HG03175 (cell line): ENCODE measurements around the gene TMEM144.
A peak's percentile ranks its signal among the peaks of the same experiment; 100 is the strongest.
"Not testable (repeated sequence)": the region's sequence is repeated elsewhere in the genome, so short reads cannot be mapped to it uniquely, and the experiment has no call there.

ENCODE experiments used
- ATAC-seq: cut with Tn5 transposase; IDR thresholded peaks from one replicate; pipeline ENCODE4 v1.9.1; 2021; ENCODE audit warnings: mild to moderate bottlenecking, moderate library complexity; ENCODE audit not compliant: unreplicated experiment

Gene TMEM144

GRCh38 chr4:158190718-158191117 lies 19.6 kb upstream of the TMEM144 start:
- ATAC-seq = no peak

GRCh38 chr4:158192439-158193158 lies 17.7 kb upstream of the TMEM144 start:
- no peak for ATAC-seq

DNA sequence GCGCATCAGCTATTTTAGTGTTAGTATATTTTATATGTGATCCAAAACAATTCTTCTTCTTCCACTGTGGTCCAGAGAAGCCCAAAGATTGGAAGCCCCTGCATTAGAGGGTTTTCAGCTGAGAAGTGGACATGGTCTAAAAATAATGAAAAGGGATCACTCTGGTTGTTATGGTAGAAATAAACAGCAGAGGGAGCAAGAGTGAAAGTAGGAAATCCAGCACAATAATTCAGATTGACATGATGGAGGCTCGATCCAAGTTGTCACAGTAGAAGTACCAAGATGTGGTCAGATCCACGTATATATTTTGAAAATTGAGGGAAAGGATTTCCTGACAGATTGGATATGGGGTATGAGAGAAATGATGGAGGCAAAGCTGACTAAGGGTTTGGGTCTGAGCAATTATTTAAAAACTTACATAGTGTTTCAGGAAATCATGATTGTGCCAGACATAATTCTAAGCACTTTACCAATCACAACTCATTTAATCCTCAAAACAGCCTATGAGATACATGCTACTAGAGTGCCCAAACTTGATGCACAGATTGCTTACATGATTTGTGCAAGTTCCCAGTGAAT lies 17.0 kb upstream of the TMEM144 start:
- peak; percentile 65 for ATAC-seq

DNA sequence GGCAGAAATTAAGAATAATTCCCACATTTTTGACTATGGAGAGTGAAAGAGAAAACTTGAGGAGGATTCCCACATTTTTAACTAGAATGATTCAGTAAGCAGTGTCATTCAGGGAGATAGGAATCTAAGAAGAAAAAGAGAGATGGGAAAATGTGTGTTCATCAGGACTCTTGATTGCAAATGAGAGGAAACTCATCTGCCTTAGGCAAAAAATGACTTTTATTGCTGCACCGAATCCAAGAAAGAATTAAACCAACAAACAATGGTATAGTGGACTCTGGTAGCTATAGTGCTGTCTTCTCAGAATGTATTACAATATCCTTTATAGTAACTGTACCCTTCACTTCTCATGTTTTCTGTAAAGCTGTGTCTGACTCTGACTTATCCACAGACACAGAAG lies 15.0 kb upstream of the TMEM144 start:
- no peak for ATAC-seq

- no peak for ATAC-seq
These were observed 13.0 kb upstream of the TMEM144 start for GRCh38 chr4:158197194-158197776.

- ATAC-seq = no peak
These were observed 10.1 kb upstream of the TMEM144 start for GRCh38 chr4:158200214-158200613.

DNA sequence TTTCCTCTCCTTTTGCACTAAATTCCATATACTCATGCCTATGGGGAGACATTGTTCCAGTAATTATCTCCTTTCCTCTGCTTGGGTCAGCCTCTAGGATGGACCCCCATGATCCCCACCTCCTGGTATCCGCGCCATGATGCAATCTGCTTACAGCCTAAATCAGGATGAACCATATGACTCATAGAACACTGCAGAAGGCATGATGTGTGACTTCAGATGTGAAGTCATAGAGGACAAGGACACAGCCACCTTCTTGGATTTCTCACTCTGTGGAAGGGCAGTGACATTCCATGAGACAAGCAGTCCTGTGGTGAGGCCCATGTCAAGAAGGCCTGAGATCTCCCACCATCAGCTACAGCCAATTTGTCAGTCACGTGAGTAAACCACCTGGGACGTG lies 9.0 kb upstream of the TMEM144 start:
- no peak for ATAC-seq

DNA sequence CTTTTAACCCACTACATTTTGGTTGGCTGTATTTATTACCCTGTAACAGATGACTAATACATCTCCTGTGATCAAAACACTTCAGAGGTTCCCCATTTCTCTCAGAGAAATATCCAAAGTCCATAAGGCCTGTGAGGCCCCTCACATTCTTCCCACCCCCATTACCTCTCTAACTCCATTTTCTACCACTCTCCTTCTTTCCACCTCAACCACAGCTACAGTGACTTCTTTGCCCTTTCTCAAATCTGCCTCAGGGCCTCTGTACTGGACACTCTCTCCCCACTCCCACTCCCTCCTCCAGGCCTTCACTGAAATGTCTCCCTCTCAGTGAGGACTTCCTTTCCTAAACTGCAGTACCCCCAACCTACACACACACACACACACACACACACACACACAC lies 8.4 kb upstream of the TMEM144 start:
- no peak for ATAC-seq

DNA sequence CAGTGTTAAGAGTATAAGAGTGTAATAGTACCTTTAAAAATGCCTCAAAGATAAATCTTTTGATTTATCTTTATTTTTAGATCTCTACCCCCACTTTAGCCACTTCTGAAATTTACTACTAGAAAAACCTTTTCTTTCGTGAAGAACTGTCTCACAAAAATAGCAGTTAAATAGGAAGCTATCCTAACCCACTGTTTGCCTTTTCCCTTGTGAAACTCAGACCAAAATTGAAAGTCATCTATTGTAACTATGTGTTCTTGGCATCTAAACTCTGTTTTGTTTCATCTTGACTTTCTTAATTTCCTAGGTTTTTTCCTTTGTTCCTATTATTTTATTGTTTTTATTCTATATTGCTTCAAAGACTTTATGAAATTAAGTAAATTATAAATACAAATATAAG lies 7.8 kb upstream of the TMEM144 start:
- no peak for ATAC-seq

DNA sequence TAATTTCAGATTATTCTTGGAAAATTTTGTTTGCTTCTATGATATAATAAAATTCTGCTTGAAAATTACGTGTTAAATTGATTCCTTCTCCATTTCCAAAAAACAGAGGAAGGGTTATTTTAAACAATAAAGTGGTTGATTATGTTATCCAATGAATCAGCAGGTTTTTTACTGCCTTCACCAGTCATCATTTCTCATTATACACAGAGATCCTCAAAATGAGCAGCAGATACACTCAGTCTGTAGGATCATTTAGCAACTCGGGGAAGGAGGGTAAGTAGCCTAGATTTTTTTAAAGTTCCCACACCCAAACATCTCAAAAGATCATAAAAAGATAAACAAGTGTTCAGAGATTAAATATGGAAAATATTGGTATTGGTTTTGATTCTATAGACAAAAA lies 6.8 kb upstream of the TMEM144 start:
- no peak for ATAC-seq

DNA sequence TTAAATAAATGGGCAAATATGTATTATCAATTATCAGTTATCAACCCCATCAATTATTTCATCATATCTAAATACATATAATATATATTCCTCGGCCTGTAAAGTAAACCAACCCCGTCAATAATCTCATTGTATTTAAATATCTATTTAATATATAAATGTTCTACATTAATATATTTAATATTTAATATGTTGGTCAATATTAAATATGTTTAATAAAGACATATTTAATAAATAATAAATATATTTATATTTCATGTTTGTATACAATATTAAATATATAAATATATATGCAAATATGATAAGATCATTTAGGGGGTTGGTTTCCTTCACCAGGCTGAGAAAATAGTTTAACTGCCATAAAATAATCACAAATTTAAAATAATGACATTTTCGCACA lies 6.4 kb upstream of the TMEM144 start:
- no peak for ATAC-seq

- ATAC-seq = peak; percentile 54
These were observed 1.2 kb upstream of the TMEM144 start for GRCh38 chr4:158208963-158209640.

- ATAC-seq = no peak
These were observed 936 bp downstream of the TMEM144 start for GRCh38 chr4:158211222-158211621.

DNA sequence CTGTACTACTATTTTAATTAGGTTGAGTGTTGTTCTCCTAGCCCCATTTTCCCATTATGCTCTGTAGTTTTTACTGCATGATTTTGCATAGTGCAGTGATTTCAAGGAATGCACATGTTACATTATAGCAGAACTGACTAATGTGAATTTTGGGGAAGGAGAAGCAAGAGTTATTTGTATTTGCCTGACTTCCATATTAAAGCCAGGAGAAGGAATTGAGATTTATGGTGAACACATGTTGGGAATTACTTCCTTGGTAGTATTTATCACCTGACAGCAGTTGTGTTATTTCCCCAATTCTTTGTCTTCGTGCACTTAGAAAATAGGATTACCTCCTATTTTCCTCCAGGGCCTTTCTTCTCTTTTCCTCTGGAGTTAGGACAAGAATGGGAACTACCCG lies 3.2 kb downstream of the TMEM144 start:
- no peak for ATAC-seq

GRCh38 chr4:158214856-158215255 lies 4.6 kb downstream of the TMEM144 start:
- ATAC-seq = no peak

DNA sequence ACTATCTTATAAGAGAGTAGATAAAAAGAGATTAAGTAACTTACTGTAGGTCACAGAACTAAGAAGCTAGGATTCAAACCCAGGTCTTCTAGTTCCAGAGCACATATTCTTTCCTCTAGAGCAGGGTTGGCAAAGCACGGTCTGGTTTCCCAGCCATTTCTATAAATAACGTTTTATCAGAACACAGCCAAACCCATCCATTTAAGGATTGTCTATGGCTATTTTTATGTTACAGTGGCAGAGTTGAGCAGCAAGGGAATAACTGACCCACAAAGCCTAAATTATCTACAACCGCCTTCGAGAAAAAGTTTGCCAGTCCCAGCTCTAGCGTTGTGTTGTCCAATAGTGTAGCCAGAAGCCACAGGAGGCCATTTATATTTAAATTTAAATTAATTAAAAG lies 7.5 kb downstream of the TMEM144 start:
- no peak for ATAC-seq

- ATAC-seq = no peak
These were observed 9.3 kb downstream of the TMEM144 start for GRCh38 chr4:158219623-158220022.

GRCh38 chr4:158224318-158224717 lies 14.0 kb downstream of the TMEM144 start:
- not testable (repeated sequence) for ATAC-seq

DNA sequence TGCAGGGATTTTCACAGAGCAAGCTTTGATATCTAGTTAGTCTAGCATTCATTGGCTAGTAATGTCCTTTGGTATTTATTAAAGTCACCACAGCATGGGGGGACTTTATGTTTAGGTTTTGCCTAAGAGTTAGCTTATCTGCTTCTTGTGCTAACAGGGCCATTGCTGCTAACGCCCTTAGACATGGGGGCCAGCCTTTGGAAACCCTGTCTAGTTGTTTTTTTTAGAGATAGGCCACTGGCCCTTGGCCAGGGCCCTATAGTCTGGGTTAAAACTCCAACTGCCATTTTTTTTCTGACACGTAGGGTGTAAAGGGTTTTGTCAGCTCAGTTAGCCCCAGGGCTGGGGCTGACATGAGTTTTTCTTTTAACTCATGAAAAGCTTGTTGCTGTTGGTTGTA lies 14.7 kb downstream of the TMEM144 start:
- not testable (repeated sequence) for ATAC-seq

GRCh38 chr4:158227880-158228279 lies 17.6 kb downstream of the TMEM144 start:
- ATAC-seq = not testable (repeated sequence)

- not testable (repeated sequence) for ATAC-seq
These were observed 18.1 kb downstream of the TMEM144 start for GRCh38 chr4:158228399-158228798.

- no peak for ATAC-seq
These were observed 19.5 kb downstream of the TMEM144 start for GRCh38 chr4:158229768-158230167.
